ENCODE data around the gene FDCSP.
"Not testable (repeated sequence)": the region's sequence is repeated elsewhere in the genome, so short reads cannot be mapped to it uniquely, and the experiment has no call there.

FDCSP gene

DNA sequence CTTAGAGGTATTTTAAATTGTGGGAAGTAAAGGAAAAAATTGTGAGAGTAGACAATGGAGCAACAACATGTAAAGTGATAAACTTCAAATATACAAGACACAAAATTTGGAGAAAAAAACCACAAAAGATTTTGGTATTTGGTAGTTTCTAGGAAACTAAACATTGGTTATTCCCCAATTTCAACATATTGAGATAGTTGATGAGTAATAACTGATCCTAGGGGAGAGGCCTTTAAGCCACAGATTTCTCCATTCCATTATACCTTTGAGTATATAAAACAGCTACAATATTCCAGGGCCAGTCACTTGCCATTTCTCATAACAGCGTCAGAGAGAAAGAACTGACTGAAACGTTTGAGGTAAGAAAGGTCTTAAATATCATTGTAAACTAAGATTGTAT lies at the start of gene FDCSP:
FDCSP (plus strand) TSS at position 301 of the 400 bp plus-strand sequence. CDS start 5,071 bp downstream, outside the sequence.
- DNase-seq = no peak

DNA sequence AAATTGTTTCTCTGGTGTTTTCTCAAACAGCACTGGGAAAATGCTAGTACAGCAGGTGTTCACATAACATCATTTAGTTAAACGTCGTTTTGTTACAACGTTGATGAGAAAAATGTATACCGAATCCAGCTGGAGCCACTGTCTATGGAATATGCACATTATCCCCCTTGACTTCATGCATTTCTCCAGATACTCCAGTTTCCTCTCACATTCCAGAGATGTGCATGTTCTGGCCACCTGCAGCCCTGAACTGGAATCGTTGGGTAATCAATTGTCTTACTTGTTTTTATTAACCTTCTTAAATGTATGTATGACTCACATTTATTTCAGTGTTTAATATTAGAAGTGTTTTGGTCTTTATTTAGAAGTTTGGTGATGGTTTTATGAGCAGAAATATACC lies 48.8 kb upstream of the FDCSP start:
- DNase-seq = no peak

DNA sequence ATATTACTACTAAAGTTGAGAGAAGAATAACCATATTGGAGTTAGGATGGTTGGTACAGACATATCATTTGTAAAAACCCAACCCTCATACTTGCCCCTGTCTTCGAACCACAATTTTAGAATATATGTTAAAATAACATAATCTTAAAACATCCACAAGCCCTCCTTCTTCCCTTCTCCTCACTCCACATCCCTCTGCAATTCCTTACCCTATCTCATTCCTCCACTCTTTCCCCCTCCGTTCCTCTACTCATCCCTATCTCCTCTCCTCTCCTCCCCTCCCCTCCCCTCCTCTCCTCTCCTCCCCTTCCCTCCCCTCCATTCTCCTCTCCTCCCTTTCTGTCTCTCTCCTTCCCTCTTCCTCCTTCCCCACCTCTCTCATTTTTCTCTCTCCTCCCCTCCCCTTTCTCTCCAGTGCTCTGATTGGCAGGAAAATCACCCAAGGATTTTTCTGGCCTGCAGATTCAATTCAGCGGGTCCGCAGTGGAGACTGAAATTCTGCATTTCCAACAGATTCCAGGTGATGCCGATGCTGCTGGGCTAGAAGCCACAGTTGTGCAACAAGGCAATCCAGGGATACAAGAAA lies 47.8 kb upstream of the FDCSP start:
- DNase-seq = no peak

DNA sequence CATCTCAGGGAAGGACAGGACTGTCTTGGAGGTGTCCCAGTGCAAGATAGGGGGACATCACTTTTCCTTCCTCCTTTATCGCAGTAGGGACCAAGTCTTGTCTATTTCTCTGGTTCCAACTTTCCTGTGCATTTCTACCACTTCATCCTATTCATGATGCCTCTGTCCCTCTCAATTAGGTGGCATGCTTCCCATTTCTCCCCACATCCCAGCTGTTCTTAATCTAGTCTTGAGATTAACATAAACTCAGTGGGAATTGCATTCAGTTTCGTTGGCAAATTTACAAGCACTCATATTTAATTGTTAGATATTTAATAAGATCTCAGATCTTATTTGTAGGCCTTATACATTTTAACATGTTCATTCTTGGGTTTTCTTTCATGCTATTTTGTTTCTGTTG lies 46.1 kb upstream of the FDCSP start:
- no peak for DNase-seq

DNA sequence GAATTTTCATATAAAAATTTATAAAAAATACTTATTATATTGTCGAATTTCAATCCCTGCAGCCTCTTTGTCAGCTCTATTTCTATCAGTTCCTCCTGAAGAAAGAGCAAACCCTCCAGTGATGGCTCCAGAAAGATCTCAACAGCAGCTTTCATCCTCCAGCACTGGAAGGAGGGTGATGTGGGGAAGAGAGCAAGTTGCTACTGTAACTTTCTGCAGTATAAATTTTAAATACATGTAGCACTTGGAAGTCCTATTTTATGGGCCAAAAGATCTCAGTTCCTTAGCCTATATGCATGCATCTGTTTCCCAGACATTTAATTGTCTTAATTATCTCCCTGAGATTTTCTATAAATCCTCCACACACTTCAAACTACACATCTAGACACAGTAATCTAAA lies 44.1 kb upstream of the FDCSP start:
- no peak for DNase-seq

DNA sequence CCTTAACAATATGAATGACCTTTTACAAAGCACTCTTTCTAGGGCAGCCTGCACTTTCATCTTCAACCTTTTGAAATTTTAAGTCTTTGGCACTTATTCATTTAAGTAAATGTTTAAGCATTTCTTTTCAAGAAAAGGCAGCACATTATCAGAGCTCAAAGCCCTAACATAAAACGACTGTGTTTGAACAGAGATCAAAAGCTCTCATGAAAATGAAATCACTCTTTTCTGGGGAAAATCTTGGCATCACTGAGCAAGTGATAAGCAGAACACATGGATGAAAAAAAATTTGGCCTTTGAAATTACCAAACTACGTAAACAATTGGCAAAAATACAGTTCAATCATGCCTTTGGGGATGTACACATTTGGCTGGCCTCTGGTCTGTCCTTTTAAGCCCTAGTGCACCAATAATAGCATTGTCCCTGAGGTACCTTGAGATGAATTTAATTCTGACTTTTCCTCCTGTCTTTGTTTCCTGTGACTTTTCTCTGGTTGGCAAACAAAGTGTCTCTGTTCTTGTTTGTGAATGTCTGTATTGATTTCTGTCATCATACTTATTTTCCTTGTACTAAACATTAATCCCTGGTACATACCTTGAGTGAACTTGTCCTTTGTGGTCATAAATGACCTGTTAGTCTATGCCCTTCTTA lies 43.3 kb upstream of the FDCSP start:
- no peak for DNase-seq

DNA sequence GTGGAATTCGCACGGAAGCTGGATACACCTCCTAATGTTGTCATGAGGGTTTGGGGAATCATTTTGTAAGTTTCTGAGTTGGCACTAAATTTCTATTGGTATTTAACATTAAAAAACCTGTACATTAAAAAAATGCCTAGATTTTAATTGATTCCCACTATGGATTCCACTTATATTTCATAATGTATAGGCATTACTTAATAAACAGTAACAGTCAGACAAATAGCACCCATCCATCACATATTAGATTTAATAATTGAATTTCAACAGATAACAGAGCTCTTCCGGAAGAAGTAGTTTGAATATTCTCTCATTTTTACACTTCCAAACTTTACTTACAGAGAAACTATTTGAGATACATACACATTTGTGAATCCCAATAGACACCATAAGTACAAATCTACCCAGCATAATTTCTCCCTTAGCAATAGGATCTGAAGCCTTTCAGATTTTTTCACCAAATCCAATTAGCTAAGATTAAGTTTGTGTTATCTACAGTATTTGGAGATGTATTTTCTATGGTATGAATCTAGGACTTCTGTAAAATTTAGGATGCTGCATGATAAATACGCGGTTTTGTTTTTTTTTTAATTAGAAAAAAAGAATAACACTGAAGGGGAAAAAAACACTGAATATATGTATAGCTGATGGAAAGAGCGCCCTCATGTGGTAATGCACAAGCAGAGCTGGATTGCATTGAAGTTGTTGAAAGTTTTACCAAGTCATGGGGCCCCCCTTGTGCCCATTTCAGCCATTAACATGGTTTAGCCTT lies 42.6 kb upstream of the FDCSP start:
- peak; percentile 56 for DNase-seq

DNA sequence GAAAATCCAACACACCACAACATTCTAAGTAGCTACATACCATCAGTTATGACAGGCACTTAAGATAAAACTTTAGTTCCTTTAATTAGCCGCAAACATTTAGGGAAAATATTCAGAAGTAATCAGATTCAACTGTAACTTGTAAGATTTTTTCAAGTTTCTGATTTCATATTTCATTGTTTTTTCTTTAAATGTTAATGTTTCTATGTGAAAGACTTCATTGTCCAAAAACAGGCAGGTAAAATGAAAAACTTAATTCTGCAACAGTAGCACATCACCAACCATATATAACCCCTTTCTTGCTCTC lies 42.0 kb upstream of the FDCSP start:
- DNase-seq = no peak

DNA sequence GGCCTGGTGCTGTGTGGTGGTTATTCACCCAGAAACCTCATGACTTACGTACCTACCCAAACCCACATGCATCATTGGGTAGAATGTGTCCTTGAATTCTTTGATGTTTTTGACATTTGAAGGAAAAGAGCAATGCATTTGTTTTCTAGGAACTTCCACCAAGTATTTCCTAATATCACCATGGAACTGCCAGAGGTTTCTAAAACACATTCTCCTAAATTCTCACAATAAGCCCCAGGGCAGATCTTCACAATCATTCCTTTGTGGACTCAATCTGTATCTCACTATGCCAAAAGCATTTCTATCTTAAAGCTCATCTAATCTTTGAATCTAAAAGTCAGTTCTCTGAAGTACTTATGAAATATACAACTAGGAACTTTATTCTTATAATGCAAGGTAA lies 38.7 kb upstream of the FDCSP start:
- DNase-seq = no peak

DNA sequence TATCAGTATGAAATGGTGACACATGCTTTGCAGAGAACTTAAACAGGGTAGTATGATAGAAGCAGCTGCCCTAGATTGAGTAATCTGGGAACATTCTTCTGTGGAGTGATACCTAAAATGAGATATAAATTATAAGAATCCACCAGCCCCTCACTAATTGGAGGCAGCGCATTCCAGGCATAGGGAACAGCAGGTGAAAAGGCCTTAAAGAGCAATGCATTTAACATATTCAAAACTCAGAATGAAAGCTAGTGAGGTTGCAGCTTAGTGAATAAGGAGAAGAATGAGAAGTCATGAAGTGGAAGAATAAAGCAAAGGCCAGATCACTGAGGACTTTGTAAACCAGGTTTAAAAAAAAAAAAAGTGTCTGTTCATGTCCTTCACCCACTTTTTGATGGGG lies 35.3 kb upstream of the FDCSP start:
- DNase-seq = no peak

DNA sequence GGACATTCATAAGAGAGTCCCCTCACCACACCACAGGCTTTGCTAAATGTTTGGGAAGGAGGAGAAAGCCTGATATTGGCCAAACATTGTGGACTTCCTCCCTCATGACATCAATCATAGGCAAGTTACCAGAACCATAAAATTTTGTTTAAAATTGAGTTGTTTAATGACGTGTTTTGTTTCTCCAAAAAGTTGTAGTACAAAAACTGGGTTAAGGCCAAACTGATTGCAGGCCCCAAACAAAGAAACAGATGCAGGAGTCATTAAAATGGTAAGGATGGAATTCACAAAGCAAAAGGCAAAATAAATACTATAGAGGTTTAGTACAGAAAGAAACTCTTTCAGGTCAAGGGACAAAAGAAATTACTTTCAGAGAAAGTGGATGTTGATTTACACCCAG lies 34.3 kb upstream of the FDCSP start:
- DNase-seq = no peak

DNA sequence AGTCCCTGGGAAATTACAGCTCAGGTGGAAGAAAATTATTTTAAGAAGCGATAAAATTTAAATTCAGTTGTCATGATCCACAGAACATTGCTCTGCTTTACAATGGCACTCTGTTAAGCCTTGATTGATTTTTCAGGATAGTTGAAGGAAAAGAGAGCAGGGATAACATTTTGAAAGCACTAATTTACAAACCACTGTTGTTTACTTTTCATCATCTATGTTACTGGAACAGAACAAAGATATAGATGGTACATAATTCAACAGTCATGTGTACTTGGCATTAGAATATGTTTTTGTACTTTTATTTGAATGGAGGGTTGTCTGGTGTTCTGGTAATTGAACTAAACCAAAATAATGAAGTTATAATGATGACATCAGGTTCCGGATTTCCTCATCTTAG lies 33.0 kb upstream of the FDCSP start:
- no peak for DNase-seq

DNA sequence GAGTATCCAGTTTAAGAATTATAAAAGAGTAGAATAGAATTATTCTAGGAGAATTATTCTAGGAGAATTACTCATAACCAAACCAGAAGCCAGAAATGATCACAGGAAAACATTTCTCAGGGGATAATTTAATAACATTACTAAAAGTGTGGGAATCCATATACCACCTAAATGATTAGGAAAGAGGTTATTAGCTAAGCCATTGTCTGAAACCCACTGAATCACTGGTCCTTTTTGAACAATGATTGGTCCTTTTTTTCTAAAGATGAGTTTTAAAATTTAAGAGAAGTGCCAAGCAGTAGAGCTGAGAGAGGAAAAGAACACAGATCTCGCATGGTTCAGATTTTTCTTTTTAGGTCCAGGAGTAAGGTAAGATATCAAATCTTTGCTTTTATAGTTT lies 30.5 kb upstream of the FDCSP start, which contains the start of gene ODAM:
ODAM (plus strand) TSS at position 301 of the 400 bp plus-strand sequence. CDS start 819 bp downstream, outside the sequence.
- DNase-seq = no peak

DNA sequence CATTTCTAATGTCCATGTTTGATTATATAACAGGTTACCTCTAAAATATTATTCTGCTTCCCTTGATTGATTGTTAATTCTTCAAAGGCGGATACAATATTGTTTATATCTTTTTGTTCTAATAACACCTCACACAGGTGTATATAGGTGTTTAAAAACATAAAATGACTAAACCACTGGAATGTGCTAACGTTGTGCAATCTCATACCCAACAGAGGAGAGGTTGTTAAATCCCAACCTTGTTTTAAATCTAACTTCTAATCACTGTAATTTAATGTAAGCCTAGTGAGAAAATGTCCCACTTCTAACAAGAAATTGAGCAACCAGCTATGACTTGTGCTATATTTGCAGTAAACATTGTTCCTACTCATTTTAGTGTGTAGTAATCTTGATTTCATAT lies 29.1 kb upstream of the FDCSP start:
- no peak for DNase-seq

DNA sequence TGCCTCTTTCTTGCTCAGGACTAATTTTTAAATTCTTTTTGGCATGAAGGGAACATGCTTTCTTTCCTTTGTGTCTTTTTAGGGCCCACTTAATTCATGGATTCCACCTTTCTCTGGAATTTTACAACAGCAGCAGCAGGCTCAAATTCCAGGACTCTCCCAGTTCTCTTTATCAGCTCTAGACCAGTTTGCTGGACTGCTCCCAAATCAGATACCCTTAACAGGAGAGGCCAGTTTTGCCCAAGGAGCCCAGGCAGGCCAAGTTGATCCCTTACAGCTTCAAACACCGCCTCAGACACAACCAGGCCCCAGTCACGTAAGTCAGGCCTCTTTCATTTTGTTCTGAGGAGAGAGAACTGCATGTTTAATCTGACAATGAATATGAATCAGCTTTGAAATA lies 28.1 kb upstream of the FDCSP start:
- peak; percentile 88 for DNase-seq

DNA sequence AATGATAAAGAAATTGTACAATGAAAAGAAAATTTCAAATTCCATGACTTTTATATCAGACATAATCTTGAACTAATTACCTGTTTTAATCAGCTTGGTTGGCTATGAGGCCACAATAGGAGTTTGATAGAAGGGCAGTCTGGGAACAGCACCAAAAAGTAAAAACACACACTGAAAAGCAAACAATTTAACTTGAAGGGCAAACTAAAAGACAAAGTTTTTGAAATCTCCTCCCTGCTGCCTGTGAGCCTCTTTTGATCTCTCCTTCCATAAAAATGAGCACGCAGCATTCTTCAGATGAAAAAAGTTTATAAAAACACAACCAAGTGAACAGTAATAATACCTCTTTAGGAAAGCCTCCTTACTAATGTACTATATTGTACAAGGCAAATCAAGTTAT lies 22.3 kb upstream of the FDCSP start:
- DNase-seq = no peak

DNA sequence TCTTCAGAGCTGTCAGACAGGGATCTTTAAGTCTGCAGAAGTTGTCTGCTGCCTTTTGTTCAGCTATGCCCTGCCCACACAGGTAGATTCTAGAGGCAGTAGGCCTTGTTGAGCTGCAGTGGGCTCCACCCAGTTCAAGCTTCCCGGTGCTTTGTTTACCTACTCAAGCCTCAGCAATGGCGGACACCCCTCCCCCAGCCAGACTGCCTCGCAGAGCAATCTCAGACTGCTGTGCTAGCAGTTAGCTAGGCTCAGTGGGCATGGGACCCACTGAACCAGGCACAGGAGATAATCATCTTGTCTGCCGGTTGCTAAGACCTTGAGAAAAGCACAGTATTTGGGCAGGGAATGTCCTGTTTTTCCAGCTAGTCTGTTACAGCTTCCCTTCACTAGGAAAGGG lies 13.2 kb upstream of the FDCSP start:
- DNase-seq = not testable (repeated sequence)

DNA sequence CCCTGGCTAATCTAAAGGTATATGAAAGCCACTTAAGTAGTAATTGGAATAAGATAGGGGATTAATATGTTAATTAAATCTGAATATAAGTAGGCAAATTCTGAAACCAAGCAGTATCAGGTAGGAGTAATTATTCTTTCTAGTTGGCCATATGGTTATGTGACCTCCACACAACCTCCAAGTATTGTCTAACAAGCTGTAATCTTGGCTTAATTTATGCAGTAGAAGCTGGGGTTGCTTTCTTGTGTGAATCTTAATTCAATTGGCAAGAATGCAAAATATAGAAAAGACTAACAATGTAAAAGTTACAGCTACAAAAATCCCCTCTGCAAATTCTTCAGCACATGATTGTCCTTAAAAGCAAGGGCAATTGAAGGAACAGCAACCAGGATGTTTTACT lies 9.8 kb upstream of the FDCSP start:
- DNase-seq = not testable (repeated sequence)

DNA sequence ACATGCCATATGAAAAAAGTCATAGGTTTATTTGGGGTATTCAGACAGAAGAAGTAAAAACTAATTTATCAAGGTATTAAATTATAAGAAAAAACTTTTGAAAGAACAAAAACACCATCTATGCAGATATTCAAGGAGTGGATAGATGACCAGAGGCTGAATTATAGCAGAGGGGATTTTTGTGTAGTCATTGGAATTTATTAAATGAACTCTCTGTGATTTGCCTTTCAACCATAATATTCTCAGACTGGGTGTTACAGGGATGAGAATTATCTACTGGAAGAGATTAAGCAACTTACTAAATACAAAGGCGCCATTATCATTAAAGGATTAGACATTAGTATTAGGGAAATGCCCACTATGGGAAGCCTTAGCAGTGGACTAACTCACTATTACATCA lies 9.4 kb upstream of the FDCSP start:
- DNase-seq = not testable (repeated sequence)

DNA sequence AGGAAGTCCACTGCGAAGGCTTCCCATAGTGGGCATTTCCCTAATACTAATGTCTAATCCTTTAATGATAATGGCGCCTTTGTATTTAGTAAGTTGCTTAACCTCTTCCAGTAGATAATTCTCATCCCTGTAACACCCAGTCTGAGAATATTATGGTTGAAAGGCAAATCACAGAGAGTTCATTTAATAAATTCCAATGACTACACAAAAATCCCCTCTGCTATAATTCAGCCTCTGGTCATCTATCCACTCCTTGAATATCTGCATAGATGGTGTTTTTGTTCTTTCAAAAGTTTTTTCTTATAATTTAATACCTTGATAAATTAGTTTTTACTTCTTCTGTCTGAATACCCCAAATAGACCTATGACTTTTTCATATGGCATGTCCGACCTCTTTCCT lies 4.5 kb upstream of the FDCSP start:
- not testable (repeated sequence) for DNase-seq

DNA sequence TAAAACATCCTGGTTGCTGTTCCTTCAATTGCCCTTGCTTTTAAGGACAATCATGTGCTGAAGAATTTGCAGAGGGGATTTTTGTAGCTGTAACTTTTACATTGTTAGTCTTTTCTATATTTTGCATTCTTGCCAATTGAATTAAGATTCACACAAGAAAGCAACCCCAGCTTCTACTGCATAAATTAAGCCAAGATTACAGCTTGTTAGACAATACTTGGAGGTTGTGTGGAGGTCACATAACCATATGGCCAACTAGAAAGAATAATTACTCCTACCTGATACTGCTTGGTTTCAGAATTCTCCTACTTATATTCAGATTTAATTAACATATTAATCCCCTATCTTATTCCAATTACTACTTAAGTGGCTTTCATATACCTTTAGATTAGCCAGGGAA lies 4.1 kb upstream of the FDCSP start:
- not testable (repeated sequence) for DNase-seq

DNA sequence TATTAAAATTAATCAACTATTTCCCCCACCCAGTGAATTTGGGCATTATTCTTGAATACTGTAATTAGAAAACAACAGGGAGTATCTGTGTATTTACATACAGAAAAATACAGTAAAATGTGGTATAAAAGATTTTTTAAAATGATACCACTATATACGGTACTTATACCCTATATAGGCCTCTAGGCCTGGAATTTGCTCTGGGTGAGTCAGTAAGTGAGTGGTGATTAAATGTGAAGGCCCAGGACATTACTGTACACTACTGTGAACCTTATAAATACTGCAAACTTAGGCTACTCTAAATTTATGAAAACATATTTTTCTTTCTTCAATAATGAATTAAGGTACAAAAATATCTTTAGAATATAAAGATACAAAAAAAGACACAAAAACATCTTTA lies 10.2 kb downstream of the FDCSP start:
- DNase-seq = no peak

DNA sequence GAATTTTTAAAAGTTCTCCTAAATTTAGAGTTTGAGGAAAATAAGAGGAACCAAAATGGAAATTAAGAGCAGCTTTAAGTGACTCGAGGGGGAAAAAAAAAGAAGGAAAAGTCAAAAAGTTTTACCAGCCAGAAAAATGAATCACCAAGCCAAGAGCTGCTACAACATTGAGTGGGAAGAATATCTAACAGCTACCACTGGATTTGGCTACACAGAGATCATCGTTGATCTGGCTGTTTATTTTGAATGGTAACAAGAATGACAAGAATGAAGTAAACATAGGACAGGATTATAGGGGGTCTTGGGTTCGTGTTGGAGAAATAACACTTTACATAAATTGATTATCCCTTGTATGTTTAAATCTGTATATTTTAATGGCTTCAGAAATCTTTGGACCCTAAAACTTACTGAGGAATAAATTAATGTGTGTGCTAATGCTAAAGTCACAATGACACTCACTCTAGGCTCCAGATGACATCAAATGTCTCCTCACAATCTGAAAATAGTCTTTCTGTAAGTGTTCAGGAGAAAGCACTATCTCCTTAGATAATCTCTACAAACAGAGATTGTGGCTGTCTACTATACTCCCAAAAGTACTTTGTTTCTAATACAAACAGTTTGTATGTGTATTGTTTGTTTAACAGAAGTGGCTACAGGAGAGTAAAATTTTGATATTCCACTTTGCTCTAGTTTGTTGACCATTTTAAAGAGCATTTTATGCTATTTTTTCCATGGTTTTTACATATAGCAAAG lies 13.4 kb downstream of the FDCSP start:
- no peak for DNase-seq

All from islet precursor cell (in vitro differentiated cells).